ENCODE results near the gene PRLHR.

- TF ChIP-seq, protein P1, sequence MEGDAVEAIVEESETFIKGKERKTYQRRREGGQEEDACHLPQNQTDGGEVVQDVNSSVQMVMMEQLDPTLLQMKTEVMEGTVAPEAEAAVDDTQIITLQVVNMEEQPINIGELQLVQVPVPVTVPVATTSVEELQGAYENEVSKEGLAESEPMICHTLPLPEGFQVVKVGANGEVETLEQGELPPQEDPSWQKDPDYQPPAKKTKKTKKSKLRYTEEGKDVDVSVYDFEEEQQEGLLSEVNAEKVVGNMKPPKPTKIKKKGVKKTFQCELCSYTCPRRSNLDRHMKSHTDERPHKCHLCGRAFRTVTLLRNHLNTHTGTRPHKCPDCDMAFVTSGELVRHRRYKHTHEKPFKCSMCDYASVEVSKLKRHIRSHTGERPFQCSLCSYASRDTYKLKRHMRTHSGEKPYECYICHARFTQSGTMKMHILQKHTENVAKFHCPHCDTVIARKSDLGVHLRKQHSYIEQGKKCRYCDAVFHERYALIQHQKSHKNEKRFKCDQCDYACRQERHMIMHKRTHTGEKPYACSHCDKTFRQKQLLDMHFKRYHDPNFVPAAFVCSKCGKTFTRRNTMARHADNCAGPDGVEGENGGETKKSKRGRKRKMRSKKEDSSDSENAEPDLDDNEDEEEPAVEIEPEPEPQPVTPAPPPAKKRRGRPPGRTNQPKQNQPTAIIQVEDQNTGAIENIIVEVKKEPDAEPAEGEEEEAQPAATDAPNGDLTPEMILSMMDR (conservative IDR thresholded peaks at IDR 0.05; ENCODE audit: low read depth, low read length): no peak
- TF ChIP-seq EZH2 (IDR thresholded peaks at IDR 0.05; ENCODE audit: low read length, unreplicated experiment): no peak
Observed at GRCh38 chr10:118564114-118564513, 31.3 kb downstream of the PRLHR start.

Measured in PC-3 (cell line).